ENCODE data around the gene UNC93B1. TPM values are rescaled to one million over a fixed set of nuclear protein-coding genes. Genes with fewer than 3 reads are reported as not detected.

UNC93B1 gene
- total and polyA plus RNA-seq, 2 of the 13 experiments (the other 11 are each of a cell fraction or from before 2014, with no cell fraction given) = 8.8 to 18.9 TPM

DNA sequence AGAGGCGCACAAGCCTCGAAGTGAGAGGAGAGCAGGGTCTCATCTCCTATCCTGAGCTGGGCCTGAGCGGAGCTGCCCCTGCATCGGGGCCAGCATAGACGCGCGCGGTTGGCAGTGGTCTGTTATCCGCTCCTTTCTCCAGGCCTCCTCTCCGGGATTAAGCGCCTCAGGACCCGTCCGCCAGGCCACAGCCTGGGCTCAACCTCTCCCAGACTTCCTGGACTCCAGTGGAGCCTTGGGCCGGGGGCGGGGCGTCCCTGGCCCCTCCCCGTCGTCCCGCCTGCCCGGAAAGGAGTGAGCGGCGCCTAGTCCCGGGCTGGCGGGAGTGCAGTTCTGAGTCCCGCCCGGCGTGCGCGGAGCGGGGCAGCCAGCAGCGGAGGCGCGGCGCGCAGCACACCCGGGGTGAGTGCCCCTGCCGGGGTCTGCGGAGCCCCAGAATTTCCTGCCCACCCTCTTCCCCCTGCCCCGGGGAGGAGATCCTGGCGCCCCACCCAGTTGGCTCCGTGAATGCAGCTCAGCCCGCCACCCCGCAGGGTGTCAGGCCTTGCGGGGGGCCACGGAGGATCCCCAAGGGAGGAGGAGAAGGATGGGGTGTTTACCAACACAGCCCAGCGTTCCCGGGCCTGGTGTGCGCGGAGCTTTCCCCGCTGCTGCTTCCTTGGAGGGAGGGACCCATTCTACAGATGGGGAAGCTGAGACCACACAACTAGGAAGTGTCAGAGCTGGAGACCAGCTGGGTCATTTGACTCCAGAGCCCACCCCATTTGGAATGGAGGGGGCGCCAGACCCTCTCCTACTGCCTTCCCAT, 35.0 kb upstream of the UNC93B1 start, which contains the start of gene TCIRG1 (continued):
- TF ChIP-seq, protein P1, sequence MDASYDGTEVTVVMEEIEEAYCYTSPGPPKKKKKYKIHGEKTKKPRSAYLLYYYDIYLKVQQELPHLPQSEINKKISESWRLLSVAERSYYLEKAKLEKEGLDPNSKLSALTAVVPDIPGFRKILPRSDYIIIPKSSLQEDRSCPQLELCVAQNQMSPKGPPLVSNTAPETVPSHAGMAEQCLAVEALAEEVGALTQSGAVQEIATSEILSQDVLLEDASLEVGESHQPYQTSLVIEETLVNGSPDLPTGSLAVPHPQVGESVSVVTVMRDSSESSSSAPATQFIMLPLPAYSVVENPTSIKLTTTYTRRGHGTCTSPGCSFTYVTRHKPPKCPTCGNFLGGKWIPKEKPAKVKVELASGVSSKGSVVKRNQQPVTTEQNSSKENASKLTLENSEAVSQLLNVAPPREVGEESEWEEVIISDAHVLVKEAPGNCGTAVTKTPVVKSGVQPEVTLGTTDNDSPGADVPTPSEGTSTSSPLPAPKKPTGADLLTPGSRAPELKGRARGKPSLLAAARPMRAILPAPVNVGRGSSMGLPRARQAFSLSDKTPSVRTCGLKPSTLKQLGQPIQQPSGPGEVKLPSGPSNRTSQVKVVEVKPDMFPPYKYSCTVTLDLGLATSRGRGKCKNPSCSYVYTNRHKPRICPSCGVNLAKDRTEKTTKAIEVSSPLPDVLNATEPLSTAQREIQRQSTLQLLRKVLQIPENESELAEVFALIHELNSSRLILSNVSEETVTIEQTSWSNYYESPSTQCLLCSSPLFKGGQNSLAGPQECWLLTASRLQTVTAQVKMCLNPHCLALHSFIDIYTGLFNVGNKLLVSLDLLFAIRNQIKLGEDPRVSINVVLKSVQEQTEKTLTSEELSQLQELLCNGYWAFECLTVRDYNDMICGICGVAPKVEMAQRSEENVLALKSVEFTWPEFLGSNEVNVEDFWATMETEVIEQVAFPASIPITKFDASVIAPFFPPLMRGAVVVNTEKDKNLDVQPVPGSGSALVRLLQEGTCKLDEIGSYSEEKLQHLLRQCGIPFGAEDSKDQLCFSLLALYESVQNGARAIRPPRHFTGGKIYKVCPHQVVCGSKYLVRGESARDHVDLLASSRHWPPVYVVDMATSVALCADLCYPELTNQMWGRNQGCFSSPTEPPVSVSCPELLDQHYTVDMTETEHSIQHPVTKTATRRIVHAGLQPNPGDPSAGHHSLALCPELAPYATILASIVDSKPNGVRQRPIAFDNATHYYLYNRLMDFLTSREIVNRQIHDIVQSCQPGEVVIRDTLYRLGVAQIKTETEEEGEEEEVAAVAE (CRISPR knock-in tag; IDR thresholded peaks at IDR 0.05; ENCODE audit: borderline replicate concordance) = no peak
- TF ChIP-seq MIXL1 (CRISPR knock-in tag; IDR thresholded peaks at IDR 0.05) = no peak; the same call in 1 of the 2 replicates
- peak; percentile 54; the same call in 1 of the 3 replicates for TF ChIP-seq MXI1 (IDR thresholded peaks at IDR 0.05; ENCODE audit: borderline replicate concordance, low read depth, low read length)
- TF ChIP-seq ZNF337 (CRISPR knock-in tag; IDR thresholded peaks at IDR 0.05; ENCODE audit: borderline replicate concordance, low read depth) = no peak
- 0 out of 2 replicates have a peak, but pooled peaks have one; percentile 37 for TF ChIP-seq TP53 (CRISPR knock-in tag; conservative IDR thresholded peaks at IDR 0.05)
- no peak for TF ChIP-seq ZNF451 (CRISPR knock-in tag; IDR thresholded peaks at IDR 0.05)
- TF ChIP-seq, protein P2, sequence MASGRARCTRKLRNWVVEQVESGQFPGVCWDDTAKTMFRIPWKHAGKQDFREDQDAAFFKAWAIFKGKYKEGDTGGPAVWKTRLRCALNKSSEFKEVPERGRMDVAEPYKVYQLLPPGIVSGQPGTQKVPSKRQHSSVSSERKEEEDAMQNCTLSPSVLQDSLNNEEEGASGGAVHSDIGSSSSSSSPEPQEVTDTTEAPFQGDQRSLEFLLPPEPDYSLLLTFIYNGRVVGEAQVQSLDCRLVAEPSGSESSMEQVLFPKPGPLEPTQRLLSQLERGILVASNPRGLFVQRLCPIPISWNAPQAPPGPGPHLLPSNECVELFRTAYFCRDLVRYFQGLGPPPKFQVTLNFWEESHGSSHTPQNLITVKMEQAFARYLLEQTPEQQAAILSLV (CRISPR knock-in tag; IDR thresholded peaks at IDR 0.05; ENCODE audit: borderline replicate concordance) = no peak
- no peak for TF ChIP-seq ARHGAP35 (CRISPR knock-in tag; IDR thresholded peaks at IDR 0.05; ENCODE audit: borderline replicate concordance)
- TF ChIP-seq ZNF790 (CRISPR knock-in tag; IDR thresholded peaks at IDR 0.05; ENCODE audit: borderline replicate concordance) = no peak
- TF ChIP-seq TOE1 (CRISPR knock-in tag; IDR thresholded peaks at IDR 0.05) = no peak
- no peak for TF ChIP-seq NKX3-1 (CRISPR knock-in tag; IDR thresholded peaks at IDR 0.05)
- TF ChIP-seq ZNF781 (CRISPR knock-in tag; IDR thresholded peaks at IDR 0.05; ENCODE audit: borderline replicate concordance, not compliant biosample characterization) = no peak
- TF ChIP-seq NR1H2 (CRISPR knock-in tag; IDR thresholded peaks at IDR 0.05; ENCODE audit: borderline replicate concordance, low read depth) = no peak
- TF ChIP-seq ZNF143 (CRISPR knock-in tag; IDR thresholded peaks at IDR 0.05) = no peak
- TF ChIP-seq AGO2 (optimal IDR thresholded peaks at IDR 0.05; ENCODE audit: low read depth, low read length) = no peak
- TF ChIP-seq ZNF282 (IDR thresholded peaks at IDR 0.05; ENCODE audit: partially characterized antibody) = no peak
- TF ChIP-seq ZNF746 (CRISPR knock-in tag; IDR thresholded peaks at IDR 0.05) = no peak
- TF ChIP-seq SOX6 (IDR thresholded peaks at IDR 0.05) = no peak
- 0 out of 2 replicates have a peak, but pooled peaks have one; percentile 4 for TF ChIP-seq SOX6 (CRISPR knock-in tag; IDR thresholded peaks at IDR 0.05)
- TF ChIP-seq, protein P3, sequence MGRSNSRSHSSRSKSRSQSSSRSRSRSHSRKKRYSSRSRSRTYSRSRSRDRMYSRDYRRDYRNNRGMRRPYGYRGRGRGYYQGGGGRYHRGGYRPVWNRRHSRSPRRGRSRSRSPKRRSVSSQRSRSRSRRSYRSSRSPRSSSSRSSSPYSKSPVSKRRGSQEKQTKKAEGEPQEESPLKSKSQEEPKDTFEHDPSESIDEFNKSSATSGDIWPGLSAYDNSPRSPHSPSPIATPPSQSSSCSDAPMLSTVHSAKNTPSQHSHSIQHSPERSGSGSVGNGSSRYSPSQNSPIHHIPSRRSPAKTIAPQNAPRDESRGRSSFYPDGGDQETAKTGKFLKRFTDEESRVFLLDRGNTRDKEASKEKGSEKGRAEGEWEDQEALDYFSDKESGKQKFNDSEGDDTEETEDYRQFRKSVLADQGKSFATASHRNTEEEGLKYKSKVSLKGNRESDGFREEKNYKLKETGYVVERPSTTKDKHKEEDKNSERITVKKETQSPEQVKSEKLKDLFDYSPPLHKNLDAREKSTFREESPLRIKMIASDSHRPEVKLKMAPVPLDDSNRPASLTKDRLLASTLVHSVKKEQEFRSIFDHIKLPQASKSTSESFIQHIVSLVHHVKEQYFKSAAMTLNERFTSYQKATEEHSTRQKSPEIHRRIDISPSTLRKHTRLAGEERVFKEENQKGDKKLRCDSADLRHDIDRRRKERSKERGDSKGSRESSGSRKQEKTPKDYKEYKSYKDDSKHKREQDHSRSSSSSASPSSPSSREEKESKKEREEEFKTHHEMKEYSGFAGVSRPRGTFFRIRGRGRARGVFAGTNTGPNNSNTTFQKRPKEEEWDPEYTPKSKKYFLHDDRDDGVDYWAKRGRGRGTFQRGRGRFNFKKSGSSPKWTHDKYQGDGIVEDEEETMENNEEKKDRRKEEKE (IDR thresholded peaks at IDR 0.05) = no peak
